Measurements from ENCODE around the gene ZFR. TPM values are rescaled to one million over a fixed set of nuclear protein-coding genes. Genes with fewer than 3 reads are reported as not detected.
A peak's percentile ranks its signal among the peaks of the same experiment; 100 is the strongest.
"Not testable (repeated sequence)": the region's sequence is repeated elsewhere in the genome, so short reads cannot be mapped to it uniquely, and the experiment has no call there.

ZFR gene
- total and polyA plus RNA-seq, 9 of the 15 experiments (the other 6 are each of a cell fraction or from before 2014, with no cell fraction given): 35.5 to 108 (median 71.1) TPM

DNA sequence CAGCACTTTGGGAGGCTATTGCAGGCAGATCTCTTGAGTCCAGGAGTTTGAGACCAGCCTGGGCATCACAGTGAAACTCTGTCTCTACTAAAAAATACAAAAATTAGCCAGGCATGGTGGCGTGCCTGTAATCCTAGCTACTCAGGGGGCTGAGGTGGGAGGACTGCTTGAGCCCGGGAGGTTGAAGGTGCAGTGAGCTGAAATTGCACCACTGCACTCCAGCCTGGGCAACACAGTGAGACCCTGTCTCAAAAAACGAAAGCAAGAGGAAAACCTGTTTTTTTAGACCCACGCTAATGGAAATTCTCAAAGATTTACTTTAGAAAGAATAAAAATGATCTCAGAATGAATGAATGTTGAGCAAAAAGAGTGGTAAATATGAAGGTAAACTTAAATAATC is 13.7 kb downstream of the ZFR start:
- intact Hi-C loops (cut with micrococcal nuclease); H3K9ac ChIP-seq (ENCODE audit: insufficient read depth in 1 of 2, low read depth in 2 of 2, low read length in 2 of 2); H3K9me3 ChIP-seq (replicated peaks; ENCODE audit: control insufficient read depth, insufficient read depth, low read depth, low read length); H3K4me2 ChIP-seq (ENCODE audit: insufficient read depth, low read length); FAIRE-seq; H3K4me1 ChIP-seq (replicated peaks in 1 of 2; ENCODE audit: control insufficient read depth in 2 of 2, insufficient read depth in 2 of 2, low read length in 2 of 2); CTCF ChIA-PET (ENCODE audit: low intra/inter-chr PET ratio); DNase-seq (ENCODE audit: extremely low read depth in 1 of 4, low spot score in 3 of 4); H2AFZ ChIP-seq (ENCODE audit: low read depth, low read length); H3K27me3 ChIP-seq (ENCODE audit: control insufficient read depth in 2 of 2, insufficient read depth in 2 of 2, low read length in 2 of 2); BruUV-seq (replicated peaks); H3K4me3 ChIP-seq; H4K20me1 ChIP-seq (replicated peaks; ENCODE audit: control insufficient read depth, insufficient read depth, low read length); ATAC-seq; in situ Hi-C loops (cut with MboI); H3K27ac ChIP-seq (ENCODE audit: extremely low read depth, low read depth, low read length); H3K9me1 ChIP-seq (ENCODE audit: control insufficient read depth, insufficient read depth, low read length): not testable (repeated sequence)
- Histone ChIP-seq H3K79me2 (ENCODE audit: control insufficient read depth, insufficient read depth, low read length) (peaks cover 95% of the 10 kb centered on the region), H3K36me3 (ENCODE audit: control insufficient read depth, insufficient read depth, low read length) (peaks cover 39% of the 10 kb centered on the region)
- peak; percentile 88 for TF ChIP-seq ZNF121 (CRISPR knock-in tag; conservative IDR thresholded peaks at IDR 0.05)
- POLR2A ChIA-PET: interaction anchor here (1.0 kb wide), 1 partner anchor 16 kb away, joined by 3 read pairs; no protein-coding TSS in a partner anchor
- 84% methylated on average over 4 of the region's 4 CpGs for WGBS (ENCODE audit: insufficient coverage, low coverage, missing lambda C conversion rate)

DNA sequence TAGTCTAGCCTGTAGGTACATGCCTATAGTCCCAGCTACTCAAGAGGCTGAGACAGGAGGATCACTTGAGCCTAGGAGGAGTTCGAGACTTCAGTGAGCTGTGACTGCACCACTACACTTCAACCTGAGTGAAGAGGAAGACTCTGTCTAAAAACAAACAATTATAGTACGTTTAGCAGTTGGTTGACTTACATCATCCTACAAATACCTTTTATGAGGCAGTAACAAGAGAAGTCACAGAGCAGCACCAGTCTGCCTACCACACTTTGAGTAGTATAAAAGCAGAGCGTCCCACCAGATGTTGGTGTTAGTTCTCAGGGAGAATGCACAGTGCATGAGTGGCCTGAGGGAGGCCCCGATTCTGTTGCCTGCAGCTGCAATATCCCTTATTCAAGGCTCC is 16.1 kb downstream of the ZFR start:
- FAIRE-seq (no peak), DNase-seq (ENCODE audit: extremely low read depth in 1 of 4, low spot score in 3 of 4) (no peak), ATAC-seq (no peak; the same call in 2 of the 3 replicates)
- no peak overlapping the region for H3K4me2 ChIP-seq (ENCODE audit: insufficient read depth, low read length)
- no peaks in the 10 kb centered on the region for H3K9me1 ChIP-seq (ENCODE audit: control insufficient read depth, insufficient read depth, low read length)
- peaks cover 10% of the 10 kb centered on the region for H3K9me3 ChIP-seq (replicated peaks; ENCODE audit: control insufficient read depth, insufficient read depth, low read depth, low read length)
- in situ Hi-C loops (cut with MboI) (no loop called here), intact Hi-C loops (cut with micrococcal nuclease) (no loop called here)
- H3K9ac ChIP-seq (ENCODE audit: insufficient read depth in 1 of 2, low read depth in 2 of 2, low read length in 2 of 2): no peak overlapping the region
- H4K20me1 ChIP-seq (replicated peaks; ENCODE audit: control insufficient read depth, insufficient read depth, low read length): no peaks in the 10 kb centered on the region
- no peaks in the 10 kb centered on the region for H3K27me3 ChIP-seq (ENCODE audit: control insufficient read depth in 2 of 2, insufficient read depth in 2 of 2, low read length in 2 of 2)
- WGBS (ENCODE audit: insufficient coverage, low coverage, missing lambda C conversion rate): 98% methylated on average over 4 of the region's 4 CpGs
- no peak overlapping the region for H3K4me3 ChIP-seq
- no peak overlapping the region for H2AFZ ChIP-seq (ENCODE audit: low read depth, low read length)
- H3K36me3 ChIP-seq (ENCODE audit: control insufficient read depth, insufficient read depth, low read length): peaks cover 35% of the 10 kb centered on the region
- H3K79me2 ChIP-seq (ENCODE audit: control insufficient read depth, insufficient read depth, low read length): peaks cover 91% of the 10 kb centered on the region
- CTCF ChIA-PET (ENCODE audit: low intra/inter-chr PET ratio): no interaction called here
- no TSS peak for BruUV-seq (replicated peaks)
- H3K4me1 ChIP-seq (replicated peaks in 1 of 2; ENCODE audit: control insufficient read depth in 2 of 2, insufficient read depth in 2 of 2, low read length in 2 of 2): peaks cover 0 to 4% of the 10 kb centered on the region in 2 experiments; a peak in 1 of 5 replicates
- POLR2A ChIA-PET: interaction anchor here (1.0 kb wide), 2 partner anchors 12 to 14 kb away, joined by 3 read pairs; no protein-coding TSS in a partner anchor
- H3K27ac ChIP-seq (ENCODE audit: extremely low read depth, low read depth, low read length): no peak overlapping the region
- TF ChIP-seq, protein P1, sequence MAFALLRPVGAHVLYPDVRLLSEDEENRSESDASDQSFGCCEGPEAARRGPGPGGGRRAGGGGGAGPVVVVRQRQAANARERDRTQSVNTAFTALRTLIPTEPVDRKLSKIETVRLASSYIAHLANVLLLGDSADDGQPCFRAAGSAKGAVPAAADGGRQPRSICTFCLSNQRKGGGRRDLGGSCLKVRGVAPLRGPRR (CRISPR knock-in tag; IDR thresholded peaks at IDR 0.05): no peak
- TF ChIP-seq SMC3 (conservative IDR thresholded peaks at IDR 0.05; ENCODE audit: insufficient read depth, low read depth, low read length) (no peak), ZNF324 (CRISPR knock-in tag; IDR thresholded peaks at IDR 0.05) (no peak), BDP1 (IDR thresholded peaks at IDR 0.05; ENCODE audit: insufficient read depth, insufficient read length) (no peak), MAFG (tag; conservative IDR thresholded peaks at IDR 0.05) (no peak), CHD4 (IDR thresholded peaks at IDR 0.05; ENCODE audit: insufficient read depth, insufficient replicate concordance, low read depth, low read length, poor library complexity, severe bottlenecking) (no peak), ZNF263 (CRISPR knock-in tag; IDR thresholded peaks at IDR 0.05; ENCODE audit: borderline replicate concordance) (no peak), FOXA1 (IDR thresholded peaks at IDR 0.05; ENCODE audit: borderline replicate concordance) (no peak), ELF4 (CRISPR knock-in tag; IDR thresholded peaks at IDR 0.05) (no peak), HNRNPK (IDR thresholded peaks at IDR 0.05; ENCODE audit: low read depth, low read length, poor library complexity, severe bottlenecking) (no peak), ZNF766 (CRISPR knock-in tag; conservative IDR thresholded peaks at IDR 0.05) (no peak)
- TF ChIP-seq, protein P2, sequence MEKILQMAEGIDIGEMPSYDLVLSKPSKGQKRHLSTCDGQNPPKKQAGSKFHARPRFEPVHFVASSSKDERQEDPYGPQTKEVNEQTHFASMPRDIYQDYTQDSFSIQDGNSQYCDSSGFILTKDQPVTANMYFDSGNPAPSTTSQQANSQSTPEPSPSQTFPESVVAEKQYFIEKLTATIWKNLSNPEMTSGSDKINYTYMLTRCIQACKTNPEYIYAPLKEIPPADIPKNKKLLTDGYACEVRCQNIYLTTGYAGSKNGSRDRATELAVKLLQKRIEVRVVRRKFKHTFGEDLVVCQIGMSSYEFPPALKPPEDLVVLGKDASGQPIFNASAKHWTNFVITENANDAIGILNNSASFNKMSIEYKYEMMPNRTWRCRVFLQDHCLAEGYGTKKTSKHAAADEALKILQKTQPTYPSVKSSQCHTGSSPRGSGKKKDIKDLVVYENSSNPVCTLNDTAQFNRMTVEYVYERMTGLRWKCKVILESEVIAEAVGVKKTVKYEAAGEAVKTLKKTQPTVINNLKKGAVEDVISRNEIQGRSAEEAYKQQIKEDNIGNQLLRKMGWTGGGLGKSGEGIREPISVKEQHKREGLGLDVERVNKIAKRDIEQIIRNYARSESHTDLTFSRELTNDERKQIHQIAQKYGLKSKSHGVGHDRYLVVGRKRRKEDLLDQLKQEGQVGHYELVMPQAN (IDR thresholded peaks at IDR 0.05; ENCODE audit: borderline replicate concordance): no peak
